Nephron progenitor cell (in vitro differentiated cells): ENCODE measurements around the gene TMEM26.
"Not testable (repeated sequence)": the region's sequence is repeated elsewhere in the genome, so short reads cannot be mapped to it uniquely, and the experiment has no call there.

Source experiments
- DNase-seq: peaks from one replicate; pipeline ENCODE4 v3.0.0; 2021
- H3K27ac Mint-ChIP-seq: 2 replicates; pipeline ENCODE4 v1.8.0; 2021; ENCODE audit warnings: mild to moderate bottlenecking, moderate library complexity, mixed read lengths
- H3K27me3 Mint-ChIP-seq: 2 replicates; pipeline ENCODE4 v1.8.0; 2021; ENCODE audit warnings: mild to moderate bottlenecking, low read depth, mixed read lengths; ENCODE audit not compliant: poor library complexity
- H3K36me3 Mint-ChIP-seq: 2 replicates; pipeline ENCODE4 v1.8.0; 2021; ENCODE audit warnings: low read depth, mixed read lengths
- H3K4me1 Mint-ChIP-seq: 2 replicates; pipeline ENCODE4 v1.8.0; 2021; ENCODE audit warnings: mixed read lengths
- H3K4me3 Mint-ChIP-seq: 2 replicates; pipeline ENCODE4 v1.8.0; 2021; ENCODE audit warnings: mild to moderate bottlenecking, moderate library complexity, mixed read lengths
- H3K9me3 Mint-ChIP-seq: 2 replicates; pipeline ENCODE4 v1.8.0; 2021; ENCODE audit warnings: mild to moderate bottlenecking, moderate library complexity, mixed read lengths
- TF ChIP-seq, protein P1 (sequence below): fragments of 200-600 bp; sonication (generic); IDR thresholded peaks from 2 replicates; pipeline ENCODE4 v1.5.0; 2021; ENCODE audit warnings: antibody characterized with exemption

The TMEM26 gene

GRCh38 chr10:61390851-61391250, 62.3 kb downstream of the TMEM26 start:
- TF ChIP-seq, protein P1, sequence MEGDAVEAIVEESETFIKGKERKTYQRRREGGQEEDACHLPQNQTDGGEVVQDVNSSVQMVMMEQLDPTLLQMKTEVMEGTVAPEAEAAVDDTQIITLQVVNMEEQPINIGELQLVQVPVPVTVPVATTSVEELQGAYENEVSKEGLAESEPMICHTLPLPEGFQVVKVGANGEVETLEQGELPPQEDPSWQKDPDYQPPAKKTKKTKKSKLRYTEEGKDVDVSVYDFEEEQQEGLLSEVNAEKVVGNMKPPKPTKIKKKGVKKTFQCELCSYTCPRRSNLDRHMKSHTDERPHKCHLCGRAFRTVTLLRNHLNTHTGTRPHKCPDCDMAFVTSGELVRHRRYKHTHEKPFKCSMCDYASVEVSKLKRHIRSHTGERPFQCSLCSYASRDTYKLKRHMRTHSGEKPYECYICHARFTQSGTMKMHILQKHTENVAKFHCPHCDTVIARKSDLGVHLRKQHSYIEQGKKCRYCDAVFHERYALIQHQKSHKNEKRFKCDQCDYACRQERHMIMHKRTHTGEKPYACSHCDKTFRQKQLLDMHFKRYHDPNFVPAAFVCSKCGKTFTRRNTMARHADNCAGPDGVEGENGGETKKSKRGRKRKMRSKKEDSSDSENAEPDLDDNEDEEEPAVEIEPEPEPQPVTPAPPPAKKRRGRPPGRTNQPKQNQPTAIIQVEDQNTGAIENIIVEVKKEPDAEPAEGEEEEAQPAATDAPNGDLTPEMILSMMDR: no peak
- no peaks in the 10 kb centered on the region for H3K9me3 Mint-ChIP-seq
- H3K27ac Mint-ChIP-seq: no peak overlapping the region
- no peak overlapping the region for H3K4me3 Mint-ChIP-seq
- DNase-seq: no peak
- peaks cover 4% of the 10 kb centered on the region for H3K27me3 Mint-ChIP-seq
- no peaks in the 10 kb centered on the region for H3K4me1 Mint-ChIP-seq
- no peaks in the 10 kb centered on the region for H3K36me3 Mint-ChIP-seq

DNA sequence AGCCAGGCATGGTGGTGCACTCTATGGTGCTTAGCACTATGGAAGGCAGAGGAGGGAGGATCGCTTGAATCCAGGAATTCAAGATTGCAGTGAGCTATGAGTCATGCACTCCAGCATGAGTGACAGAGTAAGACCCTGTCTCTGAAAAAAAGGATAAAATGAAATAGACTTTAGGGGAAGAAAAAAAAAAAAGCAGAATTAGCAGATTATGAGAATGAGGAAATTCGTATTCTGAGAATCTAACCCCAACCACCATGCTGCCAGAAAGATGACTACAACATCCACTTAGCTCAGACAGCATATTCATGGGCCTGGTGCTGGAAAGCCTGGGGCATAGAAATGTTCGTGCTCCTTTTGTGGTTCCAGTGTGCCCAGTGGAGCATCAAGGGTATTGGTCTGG, 63.3 kb downstream of the TMEM26 start:
- Mint-ChIP-seq H3K36me3 (no peaks in the 10 kb centered on the region), H3K4me1 (no peaks in the 10 kb centered on the region), H3K4me3 (no peak overlapping the region), H3K9me3 (no peaks in the 10 kb centered on the region), H3K27me3 (peaks cover 4% of the 10 kb centered on the region), H3K27ac (no peak overlapping the region)
- no peak for DNase-seq
- TF ChIP-seq, protein P1: no peak

DNA sequence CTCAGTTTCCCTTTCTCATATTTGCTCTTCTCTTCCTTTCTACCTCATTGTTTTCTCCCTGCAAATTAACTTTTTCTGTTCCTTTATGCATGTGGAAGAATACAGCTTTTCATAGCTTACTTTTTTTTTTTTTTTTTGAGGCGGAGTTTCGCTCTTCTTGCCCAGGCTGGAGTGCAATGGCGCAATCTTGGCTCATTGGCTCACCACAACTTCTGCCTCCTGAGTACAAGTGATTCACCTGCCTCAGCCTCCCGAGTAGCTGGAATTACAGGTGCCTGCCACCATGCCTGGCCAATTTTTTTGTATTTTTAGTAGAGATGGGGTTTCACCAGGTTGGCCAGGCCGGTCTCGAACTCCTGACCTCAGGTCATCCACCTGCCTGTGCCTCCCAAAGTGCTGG, 64.2 kb downstream of the TMEM26 start:
- H3K27me3 Mint-ChIP-seq, DNase-seq, H3K9me3 Mint-ChIP-seq, H3K4me1 Mint-ChIP-seq, H3K4me3 Mint-ChIP-seq, H3K36me3 Mint-ChIP-seq, H3K27ac Mint-ChIP-seq: not testable (repeated sequence)

GRCh38 chr10:61385231-61386001, 67.8 kb downstream of the TMEM26 start:
- DNase-seq: no peak
- Mint-ChIP-seq H3K4me1 (no peaks in the 10 kb centered on the region), H3K9me3 (peaks cover 6% of the 10 kb centered on the region), H3K36me3 (no peaks in the 10 kb centered on the region), H3K4me3 (no peak overlapping the region), H3K27ac (no peak overlapping the region), H3K27me3 (peaks cover 7% of the 10 kb centered on the region)
- TF ChIP-seq, protein P1: no peak

DNA sequence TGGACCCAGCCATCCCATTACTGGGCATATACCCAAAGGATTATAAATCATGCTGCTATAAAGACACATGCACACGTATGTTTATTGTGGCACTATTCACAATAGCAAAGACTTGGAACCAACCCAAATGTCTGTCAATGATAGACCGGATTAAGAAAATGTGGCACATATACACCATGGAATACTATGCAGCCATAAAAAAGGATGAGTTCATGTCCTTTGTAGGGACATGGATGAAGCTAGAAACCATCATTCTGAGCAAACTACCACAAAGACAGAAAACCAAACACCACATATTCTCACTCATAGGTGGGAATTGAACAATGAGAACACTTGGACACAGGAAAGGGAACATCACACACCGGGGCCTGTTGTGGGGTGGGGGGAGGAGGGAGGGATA, 72.0 kb downstream of the TMEM26 start:
- peaks cover 25% of the 10 kb centered on the region for H3K9me3 Mint-ChIP-seq
- H3K27ac Mint-ChIP-seq, H3K4me1 Mint-ChIP-seq, H3K4me3 Mint-ChIP-seq, H3K27me3 Mint-ChIP-seq, DNase-seq, H3K36me3 Mint-ChIP-seq: not testable (repeated sequence)

DNA sequence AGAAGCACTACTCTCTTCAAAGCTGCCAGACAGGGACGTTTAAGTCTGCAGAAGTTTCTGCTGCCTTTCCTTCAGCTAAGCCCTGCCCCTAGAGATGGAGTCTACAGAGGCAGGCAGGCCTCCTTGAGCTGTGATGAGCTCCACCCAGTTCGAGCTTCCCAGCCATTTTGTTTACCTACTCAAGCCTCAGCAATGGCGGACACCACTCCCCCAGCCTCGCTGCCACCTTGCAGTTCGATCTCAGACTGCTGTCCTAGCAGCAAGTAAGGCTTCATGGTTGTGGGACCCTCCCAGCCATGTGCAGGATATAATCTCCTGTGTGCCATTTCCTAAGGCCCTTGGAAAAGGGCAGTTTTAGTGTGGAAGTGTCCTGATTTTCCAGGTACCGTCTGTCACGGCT, 74.3 kb downstream of the TMEM26 start:
- TF ChIP-seq, protein P1: no peak
- no peaks in the 10 kb centered on the region for H3K4me1 Mint-ChIP-seq
- H3K27ac Mint-ChIP-seq: no peak overlapping the region
- no peak for DNase-seq
- peaks cover 10% of the 10 kb centered on the region for H3K27me3 Mint-ChIP-seq
- H3K9me3 Mint-ChIP-seq: peaks cover 35% of the 10 kb centered on the region
- no peaks in the 10 kb centered on the region for H3K36me3 Mint-ChIP-seq
- no peak overlapping the region for H3K4me3 Mint-ChIP-seq

DNA sequence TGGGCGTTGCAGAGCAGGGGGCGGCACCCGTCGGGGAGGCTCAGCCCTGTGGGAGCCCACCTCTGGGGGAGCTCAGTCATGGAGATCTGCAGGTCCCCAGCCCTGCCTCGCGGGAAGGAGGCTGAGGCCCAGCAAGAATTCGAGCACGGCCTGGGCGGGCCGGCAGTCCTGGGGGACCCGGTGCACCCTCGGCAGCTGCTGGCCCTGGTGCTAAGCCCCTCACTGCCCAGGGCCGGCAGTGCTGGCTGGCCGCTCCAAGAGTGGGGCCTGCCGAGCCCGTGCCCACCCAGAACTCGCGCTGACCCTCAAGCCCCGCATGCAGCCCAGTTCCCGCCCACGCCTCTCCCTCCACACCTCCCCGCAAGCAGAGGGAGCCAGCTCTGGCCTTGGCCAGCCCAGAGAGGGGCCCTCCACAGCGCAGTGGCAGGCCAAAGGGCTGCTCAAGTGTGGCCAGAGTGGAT, 76.2 kb downstream of the TMEM26 start:
- Mint-ChIP-seq H3K27ac (no peak overlapping the region), H3K9me3 (peaks cover 29% of the 10 kb centered on the region), H3K4me3 (no peak overlapping the region), H3K27me3 (peaks cover 7% of the 10 kb centered on the region), H3K36me3 (no peaks in the 10 kb centered on the region), H3K4me1 (no peaks in the 10 kb centered on the region)
- DNase-seq: no peak
- TF ChIP-seq, protein P1: no peak
